Measurements from ENCODE around the gene TNS1. TPM values are rescaled to one million over a fixed set of nuclear protein-coding genes. Genes with fewer than 3 reads are reported as not detected.

TNS1 gene
- total RNA-seq, 1 experiment from 2014 or later, result 6.2 TPM

GRCh38 chr2:217876253-217876570 lies 126.6 kb downstream of the TNS1 start:
- Histone ChIP-seq H3K4me3 (replicated peaks in 1 of 2; ENCODE audit: low read depth in 1 of 2, low read length in 2 of 2) (no peak overlapping the region), H3K27ac (ENCODE audit: low read depth, low read length) (no peak overlapping the region), H3K79me2 (ENCODE audit: insufficient read depth, low read length) (no peaks in the 10 kb centered on the region), H3K9me3 (ENCODE audit: control insufficient read depth in 1 of 2, insufficient read depth in 1 of 2, low read depth in 1 of 2, low read length in 2 of 2) (no peaks in the 10 kb centered on the region), H3K9me2 (ENCODE audit: insufficient read depth) (no peaks in the 10 kb centered on the region), H3K4me2 (ENCODE audit: low read length) (no peak overlapping the region), H3K9ac (ENCODE audit: low read length) (no peak overlapping the region), H3K4me1 (ENCODE audit: control insufficient read depth in 1 of 2, insufficient read depth in 2 of 2, low read length in 2 of 2) (no peaks in the 10 kb centered on the region), H4K20me1 (ENCODE audit: insufficient read depth) (no peaks in the 10 kb centered on the region), H2AFZ (ENCODE audit: low read depth, low read length, poor library complexity, severe bottlenecking) (no peak overlapping the region), H3K27me3 (ENCODE audit: insufficient read depth, low read length) (no peaks in the 10 kb centered on the region), H3K36me3 (ENCODE audit: control insufficient read depth in 1 of 2, insufficient read depth in 2 of 2, low read length in 2 of 2) (no peaks in the 10 kb centered on the region)
- DNase-seq (ENCODE audit: low read depth, low spot score), result no peak
- intact Hi-C loops (cut with micrococcal nuclease), result no loop called here
- no TSS peak for BruUV-seq (replicated peaks)
- ChIA-PET CTCF (no interaction called here), RAD21 (ENCODE audit: low non-redundant PET in 1 of 2, low total read pairs in 2 of 2, uncharacterized antibody in 2 of 2, unreplicated experiment in 2 of 2) (no interaction called here), POLR2A (no interaction called here)
- ATAC-seq, result no peak
- no peak for TF ChIP-seq POLR2A (IDR thresholded peaks at IDR 0.05; ENCODE audit: borderline replicate concordance, extremely low read depth, insufficient read depth, insufficient read length)
- no peak for TF ChIP-seq EZH2 (IDR thresholded peaks at IDR 0.05)
- no peak for TF ChIP-seq ZNF274 (IDR thresholded peaks at IDR 0.05; ENCODE audit: low read depth, low read length)
- TF ChIP-seq CBX3 (IDR thresholded peaks at IDR 0.05; ENCODE audit: low read depth), result no peak
- no peak for TF ChIP-seq JUND (IDR thresholded peaks at IDR 0.05)
- no peak for TF ChIP-seq ZFX (IDR thresholded peaks at IDR 0.05)
- TF ChIP-seq ELF1 (IDR thresholded peaks at IDR 0.05; ENCODE audit: borderline replicate concordance, low read depth), result no peak
- TF ChIP-seq SRF (IDR thresholded peaks at IDR 0.05; ENCODE audit: low read depth), result no peak
- TF ChIP-seq POLR2AphosphoS5 (IDR thresholded peaks at IDR 0.05; ENCODE audit: low read depth, low read length), result no peak
- TF ChIP-seq SP1 (IDR thresholded peaks at IDR 0.05; ENCODE audit: low read depth), result no peak
- TF ChIP-seq, protein P1, sequence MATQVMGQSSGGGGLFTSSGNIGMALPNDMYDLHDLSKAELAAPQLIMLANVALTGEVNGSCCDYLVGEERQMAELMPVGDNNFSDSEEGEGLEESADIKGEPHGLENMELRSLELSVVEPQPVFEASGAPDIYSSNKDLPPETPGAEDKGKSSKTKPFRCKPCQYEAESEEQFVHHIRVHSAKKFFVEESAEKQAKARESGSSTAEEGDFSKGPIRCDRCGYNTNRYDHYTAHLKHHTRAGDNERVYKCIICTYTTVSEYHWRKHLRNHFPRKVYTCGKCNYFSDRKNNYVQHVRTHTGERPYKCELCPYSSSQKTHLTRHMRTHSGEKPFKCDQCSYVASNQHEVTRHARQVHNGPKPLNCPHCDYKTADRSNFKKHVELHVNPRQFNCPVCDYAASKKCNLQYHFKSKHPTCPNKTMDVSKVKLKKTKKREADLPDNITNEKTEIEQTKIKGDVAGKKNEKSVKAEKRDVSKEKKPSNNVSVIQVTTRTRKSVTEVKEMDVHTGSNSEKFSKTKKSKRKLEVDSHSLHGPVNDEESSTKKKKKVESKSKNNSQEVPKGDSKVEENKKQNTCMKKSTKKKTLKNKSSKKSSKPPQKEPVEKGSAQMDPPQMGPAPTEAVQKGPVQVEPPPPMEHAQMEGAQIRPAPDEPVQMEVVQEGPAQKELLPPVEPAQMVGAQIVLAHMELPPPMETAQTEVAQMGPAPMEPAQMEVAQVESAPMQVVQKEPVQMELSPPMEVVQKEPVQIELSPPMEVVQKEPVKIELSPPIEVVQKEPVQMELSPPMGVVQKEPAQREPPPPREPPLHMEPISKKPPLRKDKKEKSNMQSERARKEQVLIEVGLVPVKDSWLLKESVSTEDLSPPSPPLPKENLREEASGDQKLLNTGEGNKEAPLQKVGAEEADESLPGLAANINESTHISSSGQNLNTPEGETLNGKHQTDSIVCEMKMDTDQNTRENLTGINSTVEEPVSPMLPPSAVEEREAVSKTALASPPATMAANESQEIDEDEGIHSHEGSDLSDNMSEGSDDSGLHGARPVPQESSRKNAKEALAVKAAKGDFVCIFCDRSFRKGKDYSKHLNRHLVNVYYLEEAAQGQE (IDR thresholded peaks at IDR 0.05; ENCODE audit: low read depth), result no peak
- no peak for TF ChIP-seq EGR1 (IDR thresholded peaks at IDR 0.05; ENCODE audit: low read depth)
- no peak for TF ChIP-seq SIN3A (IDR thresholded peaks at IDR 0.05; ENCODE audit: low read depth)
- no peak for TF ChIP-seq TCF7L2 (IDR thresholded peaks at IDR 0.05; ENCODE audit: borderline replicate concordance, extremely low read depth, insufficient read depth, insufficient read length)
- TF ChIP-seq FOSL1 (IDR thresholded peaks at IDR 0.05; ENCODE audit: low read depth), result no peak

Measured in HCT116 (cell line).